CD14-positive monocyte (primary cell): Measurements from ENCODE around the gene GNAZ. TPM values are rescaled to one million over a fixed set of nuclear protein-coding genes. Genes with fewer than 3 reads are reported as not detected.

ENCODE experiments used
- DNase-seq, 3 donors: peaks; one replicate each; pipeline ENCODE4 v3.0.0-alpha.2; 2011 to 2022
- H2AFZ ChIP-seq: 2 replicates; pipeline ENCODE4 v1.6.0; 2012; ENCODE audit warnings: mild to moderate bottlenecking, low read depth, low read length, inconsistent platforms; ENCODE audit not compliant: insufficient read depth, poor library complexity, severe bottlenecking
- H3K27ac ChIP-seq, 2 donors: 1 replicate in 1 of 2; 2 replicates in 1 of 2; pipeline ENCODE4 v1.5.1; 2012 to 2013; ENCODE audit warnings: low read length in 2 of 2, control low read depth in 1 of 2, inconsistent platforms in 1 of 2, low read depth in 1 of 2, mild to moderate bottlenecking in 1 of 2
- H3K27me3 ChIP-seq, 2 donors: one replicate each; pipeline versions ENCODE4 v1.6.0 to v1.6.1; 2011 to 2013; ENCODE audit warnings: low read length in 2 of 2; ENCODE audit not compliant: control insufficient read depth in 2 of 2, insufficient read depth in 2 of 2
- H3K36me3 ChIP-seq, 2 donors: replicated peaks in 1 of 2; 1 replicate in 1 of 2; 2 replicates in 1 of 2; pipeline versions ENCODE4 v1.5.1 to v1.6.1; 2012 to 2013; ENCODE audit warnings: low read length in 2 of 2, control low read depth in 1 of 2, inconsistent platforms in 1 of 2, mild to moderate bottlenecking in 1 of 2; ENCODE audit not compliant: insufficient read depth in 2 of 2, control insufficient read depth in 1 of 2
- H3K4me1 ChIP-seq, 2 donors: 1 replicate in 1 of 2; 2 replicates in 1 of 2; pipeline versions ENCODE4 v1.5.1 to v1.6.1; 2012 to 2013; ENCODE audit warnings: low read length in 2 of 2, control low read depth in 1 of 2, inconsistent platforms in 1 of 2, mild to moderate bottlenecking in 1 of 2, moderate library complexity in 1 of 2; ENCODE audit not compliant: insufficient read depth in 2 of 2, control insufficient read depth in 1 of 2
- H3K4me2 ChIP-seq: replicated peaks from 2 replicates; pipeline ENCODE3; 2012; ENCODE audit warnings: low read length, moderate library complexity, mild to moderate bottlenecking; ENCODE audit not compliant: poor library complexity, severe bottlenecking; ENCODE audit errors: extremely low read depth
- H3K4me3 ChIP-seq, 3 experiments: fragments of 200-600 bp in 1 of 3; sonication (generic) in 1 of 3; replicated peaks in 1 of 3; 1 replicate in 2 of 3; 2 replicates in 1 of 3; pipeline ENCODE4 v1.5.1; 2011 to 2013; ENCODE audit warnings: low read length in 3 of 3, mild to moderate bottlenecking in 3 of 3, control low read depth in 2 of 3, low read depth in 2 of 3, inconsistent platforms in 1 of 3, moderate library complexity in 1 of 3
- H3K79me2 ChIP-seq: 2 replicates; pipeline ENCODE4 v1.6.0; 2012; ENCODE audit warnings: mild to moderate bottlenecking, control low read depth, inconsistent platforms, low read length, moderate library complexity; ENCODE audit not compliant: insufficient read depth
- H3K9ac ChIP-seq: 2 replicates; pipeline ENCODE4 v1.6.0; 2017; ENCODE audit warnings: low read length, mild to moderate bottlenecking; ENCODE audit not compliant: insufficient read depth, poor library complexity, severe bottlenecking
- H3K9me3 ChIP-seq, 2 donors: replicated peaks in 1 of 2; 1 replicate in 1 of 2; 2 replicates in 1 of 2; pipeline versions ENCODE4 v1.5.1 to v1.6.1; 2012 to 2013; ENCODE audit warnings: low read length in 2 of 2, control low read depth in 1 of 2; ENCODE audit not compliant: control insufficient read depth in 1 of 2, insufficient read depth in 1 of 2
- H4K20me1 ChIP-seq: 2 replicates; pipeline ENCODE4 v1.6.0; 2012; ENCODE audit warnings: mild to moderate bottlenecking, low read length, control low read depth, moderate library complexity; ENCODE audit not compliant: insufficient read depth
- H3K27ac Mint-ChIP-seq, 7 donors: one replicate each; pipeline ENCODE4 v1.8.0; 2020; ENCODE audit warnings: mild to moderate bottlenecking in 7 of 7, mixed read lengths in 7 of 7, moderate library complexity in 6 of 7, inconsistent platforms in 2 of 7
- H3K27me3 Mint-ChIP-seq, 3 donors: one replicate each; pipeline ENCODE4 v1.8.0; 2021 to 2022; ENCODE audit warnings: low read depth in 3 of 3, mild to moderate bottlenecking in 3 of 3, mixed read lengths in 3 of 3, moderate library complexity in 3 of 3, inconsistent platforms in 1 of 3
- H3K36me3 Mint-ChIP-seq, 2 donors: one replicate each; pipeline ENCODE4 v1.8.0; 2020; ENCODE audit warnings: mixed read lengths in 2 of 2, inconsistent platforms in 1 of 2, mild to moderate bottlenecking in 1 of 2
- H3K4me1 Mint-ChIP-seq: one replicate; pipeline ENCODE4 v1.8.0; 2020; ENCODE audit warnings: mild to moderate bottlenecking, mixed read lengths
- H3K4me3 Mint-ChIP-seq, 2 donors: one replicate each; pipeline ENCODE4 v1.8.0; 2020; ENCODE audit warnings: mild to moderate bottlenecking in 2 of 2, mixed read lengths in 2 of 2, moderate library complexity in 1 of 2
- H3K9me3 Mint-ChIP-seq, 7 donors: one replicate each; pipeline ENCODE4 v1.8.0; 2020 to 2022; ENCODE audit warnings: mixed read lengths in 7 of 7, mild to moderate bottlenecking in 6 of 7, moderate library complexity in 6 of 7, inconsistent platforms in 2 of 7
- WGBS: methylation state at CpG from one replicate; pipeline ENCODE4 v1.1.5; 2013; ENCODE audit warnings: missing lambda C conversion rate; ENCODE audit not compliant: insufficient coverage; 5-methylcytosine and 5-hydroxymethylcytosine counted together
- intact Hi-C, 2 donors: fragments of 100-400 bp; cut with micrococcal nuclease; formaldehyde crosslinking; loops; one replicate each; pipeline versions ENCODE4 v1.15.0 to v1.15.1; 2023
- polyA plus RNA-seq, 3 donors: library from polyadenylated mRNA; depleted of rRNA in 1 of 3; unstranded in 2 of 3; stranded (reverse) in 1 of 3; fragments of 300-500 nt in 2 of 3; fragments of >200 nt in 1 of 3; fragmentation: Illumina TruSeq in 2 of 3; gene quantifications; 1 replicate in 2 of 3; 2 replicates in 1 of 3; pipeline ENCODE4 v1.2.3, GENCODE V29; 2012 to 2021
- TF ChIP-seq, protein P1 (sequence below): fragments of 200-600 bp; IDR thresholded peaks from one replicate; pipeline ENCODE4 v1.8.0; 2022; ENCODE audit warnings: antibody characterized with exemption, mild to moderate bottlenecking

Gene GNAZ
- polyA plus RNA-seq, 3 donors = 0.04 to 0.05 TPM; not detected in 1

DNA sequence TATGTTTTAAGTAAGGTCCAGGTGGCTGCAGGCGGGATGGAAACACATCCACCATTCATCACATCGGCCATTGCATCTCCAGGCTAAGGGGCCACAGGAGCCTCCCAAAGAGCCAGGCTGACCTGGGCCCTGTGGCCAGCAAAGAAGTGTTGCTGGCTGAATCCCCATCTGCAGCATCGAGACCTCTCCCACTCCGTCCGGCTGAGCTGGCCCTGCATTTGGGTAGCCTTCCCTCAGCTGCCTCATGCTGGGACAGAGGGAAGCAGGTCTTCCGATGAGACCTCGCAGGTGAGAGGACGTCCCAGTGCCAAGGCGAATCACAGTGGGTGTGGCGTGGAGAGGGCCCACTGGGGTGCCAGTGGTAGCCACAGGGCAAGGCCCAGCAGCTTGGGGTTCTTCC is 47.0 kb downstream of the GNAZ start:
- intact Hi-C loops = no loop called here
- no peak overlapping the region for H3K27ac Mint-ChIP-seq
- no peaks in the 10 kb centered on the region for H3K4me1 Mint-ChIP-seq
- no peaks in the 10 kb centered on the region for H3K79me2 ChIP-seq
- no peak overlapping the region for H3K4me3 Mint-ChIP-seq
- H3K9me3 Mint-ChIP-seq = peaks cover 0 to 2% (median 0%) of the 10 kb centered on the region in 7 donors
- no peak overlapping the region for H3K4me3 ChIP-seq
- no peak overlapping the region for H2AFZ ChIP-seq
- H3K36me3 ChIP-seq = no peaks in the 10 kb centered on the region
- DNase-seq = no peak
- TF ChIP-seq, protein P1, sequence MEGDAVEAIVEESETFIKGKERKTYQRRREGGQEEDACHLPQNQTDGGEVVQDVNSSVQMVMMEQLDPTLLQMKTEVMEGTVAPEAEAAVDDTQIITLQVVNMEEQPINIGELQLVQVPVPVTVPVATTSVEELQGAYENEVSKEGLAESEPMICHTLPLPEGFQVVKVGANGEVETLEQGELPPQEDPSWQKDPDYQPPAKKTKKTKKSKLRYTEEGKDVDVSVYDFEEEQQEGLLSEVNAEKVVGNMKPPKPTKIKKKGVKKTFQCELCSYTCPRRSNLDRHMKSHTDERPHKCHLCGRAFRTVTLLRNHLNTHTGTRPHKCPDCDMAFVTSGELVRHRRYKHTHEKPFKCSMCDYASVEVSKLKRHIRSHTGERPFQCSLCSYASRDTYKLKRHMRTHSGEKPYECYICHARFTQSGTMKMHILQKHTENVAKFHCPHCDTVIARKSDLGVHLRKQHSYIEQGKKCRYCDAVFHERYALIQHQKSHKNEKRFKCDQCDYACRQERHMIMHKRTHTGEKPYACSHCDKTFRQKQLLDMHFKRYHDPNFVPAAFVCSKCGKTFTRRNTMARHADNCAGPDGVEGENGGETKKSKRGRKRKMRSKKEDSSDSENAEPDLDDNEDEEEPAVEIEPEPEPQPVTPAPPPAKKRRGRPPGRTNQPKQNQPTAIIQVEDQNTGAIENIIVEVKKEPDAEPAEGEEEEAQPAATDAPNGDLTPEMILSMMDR = no peak
- H3K4me1 ChIP-seq = no peaks in the 10 kb centered on the region
- H3K36me3 Mint-ChIP-seq = no peaks in the 10 kb centered on the region
- no peak overlapping the region for H3K4me2 ChIP-seq
- no peak overlapping the region for H3K27ac ChIP-seq
- peaks cover 0 to 4% (median 2%) of the 10 kb centered on the region in 3 donors for H3K27me3 Mint-ChIP-seq
- no peaks in the 10 kb centered on the region for H4K20me1 ChIP-seq
- H3K9me3 ChIP-seq = no peaks in the 10 kb centered on the region
- no peaks in the 10 kb centered on the region for H3K27me3 ChIP-seq
- H3K9ac ChIP-seq = no peak overlapping the region
- WGBS = 99% methylated on average over 9 of the region's 10 CpGs

DNA sequence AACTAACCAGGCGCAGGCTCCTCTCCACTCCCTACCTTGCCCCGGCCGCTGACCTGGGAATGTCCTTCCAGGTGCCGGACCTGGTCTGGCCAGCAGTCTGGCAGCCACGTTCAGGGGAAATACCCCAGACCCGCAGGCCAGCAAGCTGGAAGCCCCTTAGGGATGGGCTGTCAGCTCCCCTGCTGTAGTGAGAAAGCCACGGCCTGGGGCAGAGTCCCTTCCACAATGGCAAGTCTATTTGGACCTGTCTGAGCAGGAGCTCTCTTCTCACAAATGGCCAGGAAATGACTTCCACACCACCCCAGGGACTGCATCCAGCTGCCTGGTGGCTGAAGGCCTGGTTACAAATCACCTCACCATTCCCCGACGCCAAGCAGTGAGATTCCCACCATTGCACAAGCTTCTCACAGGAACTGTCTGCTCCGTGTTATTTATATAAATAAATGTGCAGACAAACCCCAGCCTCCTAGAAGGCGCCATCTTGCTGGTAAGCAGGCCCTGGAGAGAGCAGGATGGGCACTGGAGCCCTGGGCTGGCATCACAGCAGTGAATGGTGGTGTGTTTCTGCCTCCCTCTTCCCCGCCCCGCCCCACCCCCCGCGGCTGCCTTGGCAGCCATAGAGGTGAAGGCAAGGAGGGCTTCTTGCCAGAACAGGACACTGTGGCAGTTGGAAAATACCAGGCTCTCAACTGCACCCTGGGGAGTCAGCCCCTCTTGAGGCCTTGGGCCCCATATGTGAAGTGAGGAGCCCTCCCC is 47.8 kb downstream of the GNAZ start:
- Histone ChIP-seq H3K4me2 (no peak overlapping the region), H3K9me3 (no peaks in the 10 kb centered on the region), H3K27me3 (no peaks in the 10 kb centered on the region), H2AFZ (no peak overlapping the region), H3K4me3 (no peak overlapping the region), H4K20me1 (no peaks in the 10 kb centered on the region), H3K79me2 (no peaks in the 10 kb centered on the region), H3K9ac (no peak overlapping the region), H3K36me3 (no peaks in the 10 kb centered on the region), H3K27ac (no peak overlapping the region), H3K4me1 (no peaks in the 10 kb centered on the region)
- H3K27me3 Mint-ChIP-seq = peaks cover 0 to 4% (median 2%) of the 10 kb centered on the region in 3 donors
- no peak overlapping the region for H3K4me3 Mint-ChIP-seq
- DNase-seq = no peak
- TF ChIP-seq, protein P1 = no peak
- intact Hi-C loops = no loop called here
- H3K27ac Mint-ChIP-seq = no peak overlapping the region
- no peaks in the 10 kb centered on the region for H3K4me1 Mint-ChIP-seq
- peaks cover 0 to 2% (median 0%) of the 10 kb centered on the region in 7 donors for H3K9me3 Mint-ChIP-seq
- WGBS = 100% methylated on average over 7 of the region's 15 CpGs
- H3K36me3 Mint-ChIP-seq = no peaks in the 10 kb centered on the region
